Measurements from ENCODE around the gene MANBA. TPM values are rescaled to one million over a fixed set of nuclear protein-coding genes. Genes with fewer than 3 reads are reported as not detected.
A peak's percentile ranks its signal among the peaks of the same experiment; 100 is the strongest.

Gene MANBA
- polyA plus RNA-seq: 1 to 10 TPM; 4.3 to 4.7 TPM

GRCh38 chr4:102760645-102761295 lies at the start of gene MANBA:
TSS of gene MANBA (minus strand) at chr4:102760968. CDS start at chr4:102760894, 74 bp downstream.
- WGBS, 2 donors: 0 to 1% methylated on average over 60 of the region's 60 CpGs

GRCh38 chr4:102809691-102810090 lies 48.9 kb upstream of the MANBA start:
- Histone ChIP-seq H3K27me3 (ENCODE audit: control insufficient read depth in 1 of 2, insufficient read depth in 2 of 2, low read length in 2 of 2) (no peaks in the 10 kb centered on the region), H3K4me1 (ENCODE audit: control insufficient read depth in 2 of 2, insufficient read depth in 2 of 2, low read length in 1 of 2) (peaks cover 3 to 5% of the 10 kb centered on the region in 2 donors), H3K27ac (ENCODE audit: low read depth in 2 of 2, low read length in 1 of 2) (no peak overlapping the region), H3K9me3 (ENCODE audit: control insufficient read depth in 2 of 2, insufficient read depth in 1 of 2, low read depth in 1 of 2, low read length in 1 of 2) (no peaks in the 10 kb centered on the region), H3K36me3 (ENCODE audit: control insufficient read depth in 2 of 2, insufficient read depth in 2 of 2, low read length in 1 of 2) (no peaks in the 10 kb centered on the region), H3K4me3 (ENCODE audit: low read depth in 1 of 2, low read length in 2 of 2) (no peak overlapping the region)
- 56 to 68% methylated on average over 2 of the region's 2 CpGs for WGBS, 2 donors

More at GRCh38 chr4:102760645-102761295, at the start of gene MANBA:
- Histone ChIP-seq H3K4me1 (ENCODE audit: control insufficient read depth in 2 of 2, insufficient read depth in 2 of 2, low read length in 1 of 2) (no peaks in the 10 kb centered on the region), H3K27me3 (ENCODE audit: control insufficient read depth in 1 of 2, insufficient read depth in 2 of 2, low read length in 2 of 2) (no peaks in the 10 kb centered on the region), H3K9me3 (ENCODE audit: control insufficient read depth in 2 of 2, insufficient read depth in 1 of 2, low read depth in 1 of 2, low read length in 1 of 2) (no peaks in the 10 kb centered on the region), H3K4me3 (ENCODE audit: low read depth in 1 of 2, low read length in 2 of 2) (peak within 1 kb of the TSS; percentile 75 to 89), H3K27ac (ENCODE audit: low read depth in 2 of 2, low read length in 1 of 2) (peak within 1 kb of the TSS; percentile 31 to 78), H3K36me3 (ENCODE audit: control insufficient read depth in 2 of 2, insufficient read depth in 2 of 2, low read length in 1 of 2) (no peaks in the 10 kb centered on the region)

DNA sequence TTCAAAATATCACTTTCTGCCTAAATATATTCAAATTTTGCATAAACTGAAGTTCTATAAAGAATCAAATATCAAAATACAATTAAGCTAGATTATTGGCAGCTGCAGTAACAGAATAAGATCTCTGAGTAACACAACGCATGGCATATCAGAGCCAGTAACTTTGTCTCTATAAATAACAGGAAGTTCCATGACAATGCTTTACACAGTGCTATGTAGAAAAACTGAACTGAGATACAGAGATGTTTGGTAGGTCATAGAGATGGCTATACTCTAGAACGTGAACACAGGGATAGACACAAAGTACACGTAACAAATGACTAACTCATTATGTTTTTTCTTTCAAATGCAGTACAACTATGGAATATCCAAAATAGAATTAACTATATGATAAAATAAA lies 48.4 kb upstream of the MANBA start:
- no peaks in the 10 kb centered on the region for H3K36me3 ChIP-seq (ENCODE audit: control insufficient read depth in 2 of 2, insufficient read depth in 2 of 2, low read length in 1 of 2)
- 54 to 59% methylated on average over 3 of the region's 3 CpGs for WGBS, 2 donors
- H3K9me3 ChIP-seq (ENCODE audit: control insufficient read depth in 2 of 2, insufficient read depth in 1 of 2, low read depth in 1 of 2, low read length in 1 of 2): no peaks in the 10 kb centered on the region
- H3K27me3 ChIP-seq (ENCODE audit: control insufficient read depth in 1 of 2, insufficient read depth in 2 of 2, low read length in 2 of 2): no peaks in the 10 kb centered on the region
- peaks cover 3 to 5% of the 10 kb centered on the region in 2 donors for H3K4me1 ChIP-seq (ENCODE audit: control insufficient read depth in 2 of 2, insufficient read depth in 2 of 2, low read length in 1 of 2)
- no peak overlapping the region for H3K4me3 ChIP-seq (ENCODE audit: low read depth in 1 of 2, low read length in 2 of 2)
- H3K27ac ChIP-seq (ENCODE audit: low read depth in 2 of 2, low read length in 1 of 2): no peak overlapping the region

DNA sequence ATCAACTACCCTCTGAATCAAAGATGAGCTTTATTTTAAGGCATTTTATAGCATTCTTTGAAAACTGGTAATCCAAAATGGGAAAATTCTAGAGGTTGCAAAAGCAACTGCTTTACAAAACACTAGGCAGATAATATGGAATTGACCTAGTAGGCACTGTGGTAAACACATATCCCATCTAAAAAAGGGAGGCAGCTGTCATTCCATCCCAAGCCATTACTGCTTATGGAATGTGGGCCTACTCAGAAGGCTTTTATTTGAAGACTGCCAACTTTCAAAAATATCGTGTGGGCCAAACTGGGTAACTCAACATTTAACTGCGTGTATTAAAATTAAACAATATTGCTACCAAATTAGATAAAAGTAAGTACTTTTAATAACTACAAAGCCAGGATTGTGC lies 47.2 kb upstream of the MANBA start:
- H3K4me1 ChIP-seq (ENCODE audit: control insufficient read depth in 2 of 2, insufficient read depth in 2 of 2, low read length in 1 of 2): peaks cover 3 to 5% of the 10 kb centered on the region in 2 donors
- 81 to 83% methylated on average over 2 of the region's 2 CpGs for WGBS, 2 donors

DNA sequence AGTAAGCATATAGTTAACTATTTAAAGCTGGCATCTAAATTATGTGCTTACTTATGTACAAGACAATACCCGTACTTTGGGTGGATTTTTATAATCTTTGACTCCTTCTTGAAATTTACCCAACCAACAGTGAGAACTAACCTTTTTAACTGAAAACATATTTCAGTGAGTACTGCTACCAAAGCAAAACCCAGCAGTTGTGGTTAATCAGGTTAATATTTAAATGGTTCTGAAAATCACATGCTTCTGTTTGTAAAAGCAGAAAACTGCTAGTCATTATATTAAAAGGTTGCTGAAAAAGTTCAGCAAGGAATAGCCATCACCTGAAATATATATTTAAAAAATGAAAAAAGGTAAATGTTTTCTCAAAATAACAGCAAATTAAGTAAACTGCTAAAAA lies 46.6 kb upstream of the MANBA start:
- Histone ChIP-seq H3K36me3 (ENCODE audit: control insufficient read depth in 2 of 2, insufficient read depth in 2 of 2, low read length in 1 of 2) (peaks cover 0 to 3% of the 10 kb centered on the region in 2 donors), H3K27ac (ENCODE audit: low read depth in 2 of 2, low read length in 1 of 2) (no peak overlapping the region), H3K4me1 (ENCODE audit: control insufficient read depth in 2 of 2, insufficient read depth in 2 of 2, low read length in 1 of 2) (peaks cover 3 to 5% of the 10 kb centered on the region in 2 donors), H3K27me3 (ENCODE audit: control insufficient read depth in 1 of 2, insufficient read depth in 2 of 2, low read length in 2 of 2) (no peaks in the 10 kb centered on the region), H3K4me3 (ENCODE audit: low read depth in 1 of 2, low read length in 2 of 2) (no peak overlapping the region), H3K9me3 (ENCODE audit: control insufficient read depth in 2 of 2, insufficient read depth in 1 of 2, low read depth in 1 of 2, low read length in 1 of 2) (no peaks in the 10 kb centered on the region)
- WGBS, 2 donors: 58 to 67% methylated on average over 1 of the region's 1 CpG

More for the DNA sequence above, 47.2 kb upstream of the MANBA start:
- Histone ChIP-seq H3K9me3 (ENCODE audit: control insufficient read depth in 2 of 2, insufficient read depth in 1 of 2, low read depth in 1 of 2, low read length in 1 of 2) (no peaks in the 10 kb centered on the region), H3K27me3 (ENCODE audit: control insufficient read depth in 1 of 2, insufficient read depth in 2 of 2, low read length in 2 of 2) (no peaks in the 10 kb centered on the region), H3K27ac (ENCODE audit: low read depth in 2 of 2, low read length in 1 of 2) (no peak overlapping the region), H3K36me3 (ENCODE audit: control insufficient read depth in 2 of 2, insufficient read depth in 2 of 2, low read length in 1 of 2) (peaks cover 0 to 3% of the 10 kb centered on the region in 2 donors), H3K4me3 (ENCODE audit: low read depth in 1 of 2, low read length in 2 of 2) (no peak overlapping the region)

DNA sequence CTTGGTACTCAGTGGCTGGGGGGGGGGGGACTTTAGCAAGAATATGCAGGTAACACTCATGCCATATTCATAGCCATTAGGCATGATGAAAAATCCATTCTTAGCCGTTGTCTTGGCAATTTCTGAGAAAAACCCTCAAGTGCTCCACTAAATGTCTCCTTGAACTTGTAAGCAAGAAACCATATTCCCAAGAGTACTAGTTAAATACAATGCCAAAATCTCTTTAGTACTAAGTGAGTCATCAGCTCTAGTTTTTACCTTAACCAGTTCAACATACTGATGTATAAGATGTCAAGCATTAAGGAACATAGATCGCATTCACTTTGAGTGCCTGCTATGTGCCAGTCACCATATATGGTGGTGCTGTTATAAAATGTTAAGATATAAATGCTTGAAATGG lies 39.0 kb upstream of the MANBA start:
- Histone ChIP-seq H3K4me3 (ENCODE audit: low read depth in 1 of 2, low read length in 2 of 2) (no peak overlapping the region), H3K4me1 (ENCODE audit: control insufficient read depth in 2 of 2, insufficient read depth in 2 of 2, low read length in 1 of 2) (no peaks in the 10 kb centered on the region), H3K27me3 (ENCODE audit: control insufficient read depth in 1 of 2, insufficient read depth in 2 of 2, low read length in 2 of 2) (no peaks in the 10 kb centered on the region), H3K9me3 (ENCODE audit: control insufficient read depth in 2 of 2, insufficient read depth in 1 of 2, low read depth in 1 of 2, low read length in 1 of 2) (no peaks in the 10 kb centered on the region), H3K36me3 (ENCODE audit: control insufficient read depth in 2 of 2, insufficient read depth in 2 of 2, low read length in 1 of 2) (peaks cover 2 to 3% of the 10 kb centered on the region in 2 donors), H3K27ac (ENCODE audit: low read depth in 2 of 2, low read length in 1 of 2) (no peak overlapping the region)
- 85 to 87% methylated on average over 2 of the region's 2 CpGs for WGBS, 2 donors

GRCh38 chr4:102794999-102795398 lies 34.2 kb upstream of the MANBA start:
- Histone ChIP-seq H3K27ac (ENCODE audit: low read depth in 2 of 2, low read length in 1 of 2) (no peak overlapping the region), H3K27me3 (ENCODE audit: control insufficient read depth in 1 of 2, insufficient read depth in 2 of 2, low read length in 2 of 2) (no peaks in the 10 kb centered on the region), H3K36me3 (ENCODE audit: control insufficient read depth in 2 of 2, insufficient read depth in 2 of 2, low read length in 1 of 2) (peaks cover 0 to 4% of the 10 kb centered on the region in 2 donors), H3K9me3 (ENCODE audit: control insufficient read depth in 2 of 2, insufficient read depth in 1 of 2, low read depth in 1 of 2, low read length in 1 of 2) (no peaks in the 10 kb centered on the region), H3K4me3 (ENCODE audit: low read depth in 1 of 2, low read length in 2 of 2) (no peak overlapping the region), H3K4me1 (ENCODE audit: control insufficient read depth in 2 of 2, insufficient read depth in 2 of 2, low read length in 1 of 2) (no peaks in the 10 kb centered on the region)
- WGBS, 2 donors: 93 to 94% methylated on average over 2 of the region's 2 CpGs

- no peaks in the 10 kb centered on the region for H3K4me1 ChIP-seq (ENCODE audit: control insufficient read depth in 2 of 2, insufficient read depth in 2 of 2, low read length in 1 of 2)
- H3K9me3 ChIP-seq (ENCODE audit: control insufficient read depth in 2 of 2, insufficient read depth in 1 of 2, low read depth in 1 of 2, low read length in 1 of 2): no peaks in the 10 kb centered on the region
- H3K36me3 ChIP-seq (ENCODE audit: control insufficient read depth in 2 of 2, insufficient read depth in 2 of 2, low read length in 1 of 2): peaks cover 0 to 2% of the 10 kb centered on the region in 2 donors
- no peak overlapping the region for H3K27ac ChIP-seq (ENCODE audit: low read depth in 2 of 2, low read length in 1 of 2)
- 69 to 89% methylated on average over 2 of the region's 2 CpGs for WGBS, 2 donors
- H3K4me3 ChIP-seq (ENCODE audit: low read depth in 1 of 2, low read length in 2 of 2): no peak overlapping the region
- H3K27me3 ChIP-seq (ENCODE audit: control insufficient read depth in 1 of 2, insufficient read depth in 2 of 2, low read length in 2 of 2): no peaks in the 10 kb centered on the region
Observed at GRCh38 chr4:102792361-102792936, 31.7 kb upstream of the MANBA start.

GRCh38 chr4:102791318-102791835 lies 30.6 kb upstream of the MANBA start:
- Histone ChIP-seq H3K27ac (ENCODE audit: low read depth in 2 of 2, low read length in 1 of 2) (no peak overlapping the region), H3K27me3 (ENCODE audit: control insufficient read depth in 1 of 2, insufficient read depth in 2 of 2, low read length in 2 of 2) (no peaks in the 10 kb centered on the region), H3K4me1 (ENCODE audit: control insufficient read depth in 2 of 2, insufficient read depth in 2 of 2, low read length in 1 of 2) (no peaks in the 10 kb centered on the region), H3K9me3 (ENCODE audit: control insufficient read depth in 2 of 2, insufficient read depth in 1 of 2, low read depth in 1 of 2, low read length in 1 of 2) (peaks cover 0 to under 1% of the 10 kb centered on the region in 2 donors), H3K36me3 (ENCODE audit: control insufficient read depth in 2 of 2, insufficient read depth in 2 of 2, low read length in 1 of 2) (peaks cover 0 to 2% of the 10 kb centered on the region in 2 donors), H3K4me3 (ENCODE audit: low read depth in 1 of 2, low read length in 2 of 2) (no peak overlapping the region)
- 86 to 90% methylated on average over 7 of the region's 7 CpGs for WGBS, 2 donors
